Measurements from ENCODE around the gene PGS1.

The PGS1 gene

DNA sequence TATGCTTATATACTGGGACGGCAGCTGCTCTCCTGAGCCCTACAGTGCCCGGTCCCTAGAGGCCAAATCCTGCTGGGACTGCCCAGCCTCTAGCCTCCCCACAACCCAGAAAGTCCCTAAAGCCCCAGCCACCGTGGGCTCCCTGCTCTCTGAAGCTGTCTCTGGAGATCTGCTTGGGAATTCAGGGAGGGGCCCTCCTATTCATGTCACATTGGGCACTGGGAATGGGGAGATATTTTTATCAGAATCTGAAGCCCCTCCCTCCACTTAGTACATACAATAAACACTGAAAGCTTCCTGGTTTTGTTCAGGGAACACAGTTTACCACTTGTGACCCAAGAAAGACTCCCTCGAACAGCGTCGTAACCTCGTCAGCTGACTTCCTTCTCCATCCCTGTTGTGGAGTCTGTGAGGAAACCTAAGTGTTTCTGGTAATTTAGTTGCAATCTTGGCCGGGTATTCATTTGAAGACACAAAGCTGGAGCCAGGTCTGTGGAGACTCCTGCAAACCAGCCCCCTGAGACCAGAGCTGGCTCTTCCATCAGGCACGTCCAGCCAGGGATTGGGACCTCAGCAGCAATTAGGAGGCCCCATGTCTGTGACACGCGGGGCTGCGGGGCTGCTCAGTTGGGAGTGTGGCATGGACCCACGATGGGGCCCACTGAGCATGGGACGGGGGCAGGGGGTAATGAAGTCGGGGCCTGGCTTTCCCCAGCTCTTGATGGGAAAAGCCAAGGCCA lies 38.5 kb downstream of the PGS1 start:
- H3K27ac Mint-ChIP-seq = peak overlapping the region; percentile 24
- peaks cover 44% of the 10 kb centered on the region for H3K36me3 Mint-ChIP-seq
- no peaks in the 10 kb centered on the region for H3K27me3 Mint-ChIP-seq
- H3K9me3 Mint-ChIP-seq = no peaks in the 10 kb centered on the region
- ATAC-seq = no peak
- H3K4me1 Mint-ChIP-seq = peaks cover 34% of the 10 kb centered on the region
- H3K4me3 Mint-ChIP-seq = no peak overlapping the region

- no peak for ATAC-seq
- H3K4me1 Mint-ChIP-seq = peaks cover 31% of the 10 kb centered on the region
- peaks cover 49% of the 10 kb centered on the region for H3K36me3 Mint-ChIP-seq
- no peak overlapping the region for H3K27ac Mint-ChIP-seq
- H3K4me3 Mint-ChIP-seq = no peak overlapping the region
- H3K9me3 Mint-ChIP-seq = no peaks in the 10 kb centered on the region
- no peaks in the 10 kb centered on the region for H3K27me3 Mint-ChIP-seq
These were observed 39.1 kb downstream of the PGS1 start for GRCh38 chr17:78417531-78417909.

- Mint-ChIP-seq H3K4me3 (no peak overlapping the region), H3K4me1 (peaks cover 21% of the 10 kb centered on the region), H3K27me3 (no peaks in the 10 kb centered on the region), H3K9me3 (no peaks in the 10 kb centered on the region), H3K27ac (no peak overlapping the region), H3K36me3 (peaks cover 52% of the 10 kb centered on the region)
- no peak for ATAC-seq
These were observed 40.0 kb downstream of the PGS1 start for GRCh38 chr17:78418326-78419026.

GRCh38 chr17:78419970-78420815 lies 41.7 kb downstream of the PGS1 start:
- ATAC-seq = no peak
- Mint-ChIP-seq H3K27ac (no peak overlapping the region), H3K4me1 (peaks cover 10% of the 10 kb centered on the region), H3K27me3 (no peaks in the 10 kb centered on the region), H3K9me3 (no peaks in the 10 kb centered on the region), H3K36me3 (peaks cover 50% of the 10 kb centered on the region), H3K4me3 (no peak overlapping the region)

DNA sequence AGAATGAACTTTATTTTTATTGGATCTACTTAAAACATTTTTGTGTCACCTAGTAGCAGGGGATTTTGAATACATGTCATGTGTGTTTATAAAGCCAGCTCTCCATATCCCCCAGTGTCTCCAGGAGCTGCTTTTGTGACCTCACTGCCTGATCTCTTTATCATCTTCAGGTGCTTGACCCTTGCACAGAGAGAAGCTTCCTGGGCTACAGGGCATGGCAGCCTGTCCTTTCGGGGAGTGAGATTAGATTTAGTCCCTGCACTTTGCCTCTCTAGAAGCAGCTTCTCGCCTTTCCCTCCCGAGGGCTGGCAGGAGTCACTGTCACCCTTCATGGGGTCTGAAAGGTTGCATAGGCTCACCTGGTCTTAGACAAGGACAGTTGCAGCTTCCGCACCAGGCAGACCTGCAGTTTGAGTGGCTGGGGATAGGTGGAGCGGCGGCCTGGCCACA lies 42.7 kb downstream of the PGS1 start:
- peaks cover 10% of the 10 kb centered on the region for H3K4me1 Mint-ChIP-seq
- no peaks in the 10 kb centered on the region for H3K9me3 Mint-ChIP-seq
- peaks cover 50% of the 10 kb centered on the region for H3K36me3 Mint-ChIP-seq

GRCh38 chr17:78421534-78422266 lies 43.3 kb downstream of the PGS1 start:
- peaks cover 46% of the 10 kb centered on the region for H3K36me3 Mint-ChIP-seq
- no peaks in the 10 kb centered on the region for H3K27me3 Mint-ChIP-seq
- no peaks in the 10 kb centered on the region for H3K9me3 Mint-ChIP-seq
- H3K4me3 Mint-ChIP-seq = no peak overlapping the region
- peaks cover 10% of the 10 kb centered on the region for H3K4me1 Mint-ChIP-seq
- H3K27ac Mint-ChIP-seq = no peak overlapping the region
- ATAC-seq = peak; percentile 83

More for the DNA sequence above, 42.7 kb downstream of the PGS1 start:
- Mint-ChIP-seq H3K27ac (no peak overlapping the region), H3K27me3 (no peaks in the 10 kb centered on the region), H3K4me3 (no peak overlapping the region)
- no peak for ATAC-seq

- Mint-ChIP-seq H3K27ac (no peak overlapping the region), H3K4me1 (peaks cover 10% of the 10 kb centered on the region), H3K27me3 (no peaks in the 10 kb centered on the region), H3K4me3 (no peak overlapping the region), H3K36me3 (peaks cover 46% of the 10 kb centered on the region), H3K9me3 (no peaks in the 10 kb centered on the region)
- ATAC-seq = no peak
These were observed 43.8 kb downstream of the PGS1 start for GRCh38 chr17:78422267-78422605.

DNA sequence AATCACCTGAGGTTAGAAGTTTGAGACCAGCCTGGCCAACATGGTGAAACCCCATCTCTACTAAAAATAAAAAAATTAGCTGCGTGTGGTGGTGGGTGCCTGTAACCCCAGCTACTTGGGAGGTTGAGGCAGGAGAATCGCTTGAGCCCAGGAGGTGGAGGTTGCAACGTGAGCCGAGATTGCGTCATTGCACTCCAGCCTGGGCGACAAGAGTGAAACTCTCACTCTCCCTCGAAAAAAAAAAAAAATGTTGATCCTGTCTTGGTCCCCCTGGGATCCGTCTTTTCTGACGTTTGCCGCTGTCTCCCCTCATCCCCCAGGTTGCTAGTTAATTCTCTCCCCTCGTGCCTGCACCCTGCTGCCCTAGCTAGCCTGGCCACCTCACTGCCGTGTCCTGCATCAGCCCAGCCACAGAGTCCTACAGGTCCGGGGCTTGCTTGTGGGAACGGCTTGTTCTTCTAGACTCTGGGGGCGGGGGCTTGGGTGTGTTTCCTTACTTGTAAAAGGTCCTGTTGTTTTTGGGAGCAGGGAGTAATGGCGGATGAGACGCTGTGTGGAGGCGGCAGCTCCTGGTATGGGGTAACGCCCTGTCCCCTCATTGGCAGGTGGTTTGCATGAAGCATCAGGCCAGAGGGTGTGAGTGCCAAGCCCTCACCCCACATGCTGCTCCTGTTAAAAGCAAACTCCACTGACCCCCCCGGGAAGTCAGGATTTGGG lies 44.6 kb downstream of the PGS1 start:
- H3K9me3 Mint-ChIP-seq = no peaks in the 10 kb centered on the region
- no peak for ATAC-seq

GRCh38 chr17:78423961-78424675 lies 45.7 kb downstream of the PGS1 start:
- Mint-ChIP-seq H3K4me1 (peaks cover 10% of the 10 kb centered on the region), H3K27me3 (no peaks in the 10 kb centered on the region), H3K9me3 (no peaks in the 10 kb centered on the region), H3K36me3 (peaks cover 53% of the 10 kb centered on the region), H3K27ac (no peak overlapping the region), H3K4me3 (no peak overlapping the region)
- no peak for ATAC-seq

More for the DNA sequence above, 44.6 kb downstream of the PGS1 start:
- H3K4me3 Mint-ChIP-seq = no peak overlapping the region
- H3K36me3 Mint-ChIP-seq = peaks cover 43% of the 10 kb centered on the region
- H3K27me3 Mint-ChIP-seq = no peaks in the 10 kb centered on the region
- H3K4me1 Mint-ChIP-seq = peaks cover 10% of the 10 kb centered on the region
- no peak overlapping the region for H3K27ac Mint-ChIP-seq

GRCh38 chr17:78425429-78425828 lies 47.0 kb downstream of the PGS1 start:
- H3K27ac Mint-ChIP-seq = no peak overlapping the region
- peaks cover 64% of the 10 kb centered on the region for H3K36me3 Mint-ChIP-seq
- no peak for ATAC-seq
- no peaks in the 10 kb centered on the region for H3K27me3 Mint-ChIP-seq
- H3K9me3 Mint-ChIP-seq = no peaks in the 10 kb centered on the region
- H3K4me3 Mint-ChIP-seq = no peak overlapping the region
- H3K4me1 Mint-ChIP-seq = peaks cover 10% of the 10 kb centered on the region

- Mint-ChIP-seq H3K36me3 (peaks cover 54% of the 10 kb centered on the region), H3K27me3 (no peaks in the 10 kb centered on the region), H3K9me3 (no peaks in the 10 kb centered on the region), H3K27ac (no peak overlapping the region), H3K4me1 (peaks cover 8% of the 10 kb centered on the region), H3K4me3 (no peak overlapping the region)
- ATAC-seq = no peak
These were observed 47.9 kb downstream of the PGS1 start for GRCh38 chr17:78426293-78426879.

DNA sequence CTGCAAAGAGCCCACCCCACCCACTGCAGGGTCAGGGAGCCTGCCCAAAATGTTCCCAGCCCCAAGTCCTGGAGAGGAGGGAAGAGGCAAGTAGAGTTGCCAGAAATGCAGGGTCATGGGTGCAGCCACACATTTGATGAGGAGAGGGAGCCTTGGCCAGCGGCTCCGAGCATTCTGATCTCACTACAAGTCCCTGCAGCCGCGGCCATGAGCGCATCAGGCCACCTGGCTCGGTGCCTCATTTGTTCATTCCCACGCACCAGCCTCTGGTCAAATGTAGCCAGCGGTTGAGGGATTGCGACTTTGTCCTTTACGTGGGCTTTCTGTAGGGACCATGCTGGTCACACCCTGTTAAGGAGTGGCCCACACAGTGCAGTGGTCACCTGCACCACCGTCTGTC lies 48.7 kb downstream of the PGS1 start:
- no peak overlapping the region for H3K27ac Mint-ChIP-seq
- no peak overlapping the region for H3K4me3 Mint-ChIP-seq

GRCh38 chr17:78428025-78428575 lies 49.7 kb downstream of the PGS1 start:
- no peaks in the 10 kb centered on the region for H3K4me1 Mint-ChIP-seq
- H3K4me3 Mint-ChIP-seq = no peak overlapping the region
- peaks cover 39% of the 10 kb centered on the region for H3K36me3 Mint-ChIP-seq
- H3K9me3 Mint-ChIP-seq = no peaks in the 10 kb centered on the region
- no peaks in the 10 kb centered on the region for H3K27me3 Mint-ChIP-seq
- no peak for ATAC-seq
- no peak overlapping the region for H3K27ac Mint-ChIP-seq

More for the DNA sequence above, 48.7 kb downstream of the PGS1 start:
- peaks cover 47% of the 10 kb centered on the region for H3K36me3 Mint-ChIP-seq
- peaks cover under 1% of the 10 kb centered on the region for H3K4me1 Mint-ChIP-seq
- no peaks in the 10 kb centered on the region for H3K27me3 Mint-ChIP-seq
- no peak for ATAC-seq
- H3K9me3 Mint-ChIP-seq = no peaks in the 10 kb centered on the region

All from stimulated activated memory B cell treated with anti-CD40 and anti-IgM and Interleukin-4, amounts not matched to agents 10 μg/mL and 1 μg/mL and 100 μg/mL, for 72 hours (primary cell).